CD4-positive, CD25-positive, alpha-beta regulatory T cell (primary cell): Measurements from ENCODE around the gene OR51A7. TPM values are rescaled to one million over a fixed set of nuclear protein-coding genes. Genes with fewer than 3 reads are reported as not detected.

ENCODE experiments used
- ATAC-seq, 2 donors: fragments of 150-1000 bp; cut with Tn5 transposase; one replicate each; pipeline ENCODE4 v1.10.0; 2021; ENCODE audit warnings: low read depth in 2 of 2, moderate number of reproducible peaks in 2 of 2, moderate library complexity in 1 of 2
- DNase-seq, 3 donors: peaks; one replicate each; pipeline versions ENCODE4 v3.0.0 to v3.0.0-alpha.2; 2012 to 2022; ENCODE audit warnings: mixed read lengths in 1 of 3
- H3K27ac ChIP-seq: one replicate; pipeline ENCODE4 v1.7.0; 2013; ENCODE audit warnings: mild to moderate bottlenecking, low read length; ENCODE audit not compliant: insufficient read depth, poor library complexity, severe bottlenecking
- H3K27me3 ChIP-seq: one replicate; pipeline ENCODE4 v1.7.0; 2013; ENCODE audit warnings: low read length; ENCODE audit not compliant: control insufficient read depth, insufficient read depth
- H3K36me3 ChIP-seq: one replicate; pipeline ENCODE4 v1.7.0; 2013; ENCODE audit warnings: mild to moderate bottlenecking, low read length, moderate library complexity; ENCODE audit not compliant: control insufficient read depth, insufficient read depth
- H3K4me1 ChIP-seq: 2 replicates; pipeline ENCODE4 v1.7.0; 2013; ENCODE audit warnings: mild to moderate bottlenecking, low read length; ENCODE audit not compliant: insufficient read depth, control insufficient read depth, poor library complexity, severe bottlenecking
- H3K4me3 ChIP-seq: one replicate; pipeline ENCODE4 v1.7.0; 2013; ENCODE audit warnings: low read depth, mild to moderate bottlenecking, low read length, moderate library complexity
- H3K9me3 ChIP-seq, 2 experiments: 1 replicate in 1 of 2; 2 replicates in 1 of 2; pipeline ENCODE4 v1.7.0; 2013; ENCODE audit warnings: low read length in 2 of 2, mild to moderate bottlenecking in 1 of 2, moderate library complexity in 1 of 2; ENCODE audit not compliant: control insufficient read depth in 2 of 2
- H3K27ac Mint-ChIP-seq, 3 donors: one replicate each; pipeline ENCODE4 v1.8.0; 2020 to 2022; ENCODE audit warnings: mild to moderate bottlenecking in 3 of 3, mixed read lengths in 3 of 3, moderate library complexity in 2 of 3
- H3K27me3 Mint-ChIP-seq: one replicate; pipeline ENCODE4 v1.8.0; 2022; ENCODE audit warnings: mild to moderate bottlenecking, mixed read lengths
- H3K36me3 Mint-ChIP-seq: one replicate; pipeline ENCODE4 v1.8.0; 2020; ENCODE audit warnings: mixed read lengths
- H3K4me1 Mint-ChIP-seq, 4 donors: one replicate each; pipeline ENCODE4 v1.8.0; 2020 to 2022; ENCODE audit warnings: mixed read lengths in 4 of 4, mild to moderate bottlenecking in 1 of 4
- H3K4me3 Mint-ChIP-seq, 4 donors: one replicate each; pipeline ENCODE4 v1.8.0; 2020 to 2022; ENCODE audit warnings: mild to moderate bottlenecking in 4 of 4, mixed read lengths in 4 of 4, moderate library complexity in 3 of 4
- H3K9me3 Mint-ChIP-seq, 7 donors: one replicate each; pipeline ENCODE4 v1.8.0; 2020 to 2022; ENCODE audit warnings: mixed read lengths in 7 of 7, mild to moderate bottlenecking in 3 of 7, moderate library complexity in 2 of 7
- polyA plus RNA-seq, 4 donors: library from polyadenylated mRNA; unstranded; fragments of 300-500 nt; fragmentation: Illumina TruSeq; gene quantifications; one replicate each; pipeline ENCODE4 v1.2.3, GENCODE V29; 2021
- total RNA-seq: library from RNA; stranded (reverse); gene quantifications from one replicate; pipeline ENCODE4 v1.2.3, GENCODE V29; 2022

Gene OR51A7
- total and polyA plus RNA-seq, 5 donors from 2014 or later = not detected

DNA sequence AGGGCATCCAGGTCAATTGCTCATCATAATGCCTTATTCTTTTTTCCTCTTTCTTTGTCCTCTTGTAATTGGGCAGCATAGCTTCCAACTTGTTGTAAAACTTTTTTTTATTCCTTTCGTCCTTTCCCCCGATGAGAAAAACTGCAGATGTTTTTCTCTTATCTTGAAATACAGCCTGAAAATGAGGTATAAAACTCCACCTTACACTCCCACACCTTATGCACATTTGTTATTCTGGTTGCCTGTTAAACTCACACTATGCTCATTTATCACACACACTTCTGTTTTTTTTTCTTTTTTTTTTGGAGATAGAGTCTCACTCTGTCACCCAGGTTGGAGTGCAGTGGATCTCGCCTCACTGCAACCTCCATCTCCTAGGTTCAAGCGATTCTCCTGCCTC lies 53.8 kb downstream of the OR51A7 start:
- Histone ChIP-seq H3K36me3 (no peaks in the 10 kb centered on the region), H3K27ac (no peak overlapping the region), H3K9me3 (no peaks in the 10 kb centered on the region), H3K4me1 (no peaks in the 10 kb centered on the region), H3K4me3 (no peak overlapping the region), H3K27me3 (no peaks in the 10 kb centered on the region)
- Mint-ChIP-seq H3K4me3 (no peak overlapping the region), H3K9me3 (peaks cover 0 to 7% (median 3%) of the 10 kb centered on the region in 7 donors), H3K27ac (no peak overlapping the region), H3K36me3 (no peaks in the 10 kb centered on the region), H3K27me3 (no peaks in the 10 kb centered on the region), H3K4me1 (no peaks in the 10 kb centered on the region)
- no peak for ATAC-seq
- DNase-seq = no peak

Other genes starting within 250 kb of the OR51A7 start
- gene OR51E2, start 205.9 kb upstream of the OR51A7 start, total RNA-seq = not detected
- gene OR51E2, start 205.9 kb upstream of the OR51A7 start, polyA plus RNA-seq = not detected
- gene MMP26, start 199.0 kb upstream of the OR51A7 start, total RNA-seq = not detected
- not detected for gene MMP26, start 199.0 kb upstream of the OR51A7 start, polyA plus RNA-seq
- gene OR51F1, start 133.8 kb upstream of the OR51A7 start, total RNA-seq = not detected
- not detected for gene OR51F1, start 133.8 kb upstream of the OR51A7 start, polyA plus RNA-seq
- gene OR52R1, start 99.4 kb upstream of the OR51A7 start, total RNA-seq = not detected
- not detected for gene OR52R1, start 99.4 kb upstream of the OR51A7 start, polyA plus RNA-seq
- not detected for gene OR51F2, start 82.5 kb upstream of the OR51A7 start, total RNA-seq
- not detected for gene OR51F2, start 82.5 kb upstream of the OR51A7 start, polyA plus RNA-seq
- not detected for gene OR51S1, start 54.6 kb upstream of the OR51A7 start, total RNA-seq
- gene OR51S1, start 54.6 kb upstream of the OR51A7 start, polyA plus RNA-seq = not detected
- gene OR51T1, start 21.9 kb upstream of the OR51A7 start, total RNA-seq = not detected
- not detected for gene OR51T1, start 21.9 kb upstream of the OR51A7 start, polyA plus RNA-seq
- gene OR51G2, start 15.6 kb downstream of the OR51A7 start, total RNA-seq = not detected
- not detected for gene OR51G2, start 15.6 kb downstream of the OR51A7 start, polyA plus RNA-seq
- not detected for gene OR51G1, start 20.6 kb downstream of the OR51A7 start, total RNA-seq
- not detected for gene OR51G1, start 20.6 kb downstream of the OR51A7 start, polyA plus RNA-seq
- not detected for gene OR51A4, start 43.8 kb downstream of the OR51A7 start, total RNA-seq
- gene OR51A4, start 43.8 kb downstream of the OR51A7 start, polyA plus RNA-seq = not detected
- gene OR51A2, start 51.9 kb downstream of the OR51A7 start, total RNA-seq = not detected
- not detected for gene OR51A2, start 51.9 kb downstream of the OR51A7 start, polyA plus RNA-seq
- not detected for gene OR51L1, start 91.1 kb downstream of the OR51A7 start, total RNA-seq
- not detected for gene OR51L1, start 91.1 kb downstream of the OR51A7 start, polyA plus RNA-seq
- not detected for gene OR52J3, start 142.7 kb downstream of the OR51A7 start, total RNA-seq
- gene OR52J3, start 142.7 kb downstream of the OR51A7 start, polyA plus RNA-seq = not detected
- gene OR52E2, start 155.8 kb downstream of the OR51A7 start, total RNA-seq = not detected
- not detected for gene OR52E2, start 155.8 kb downstream of the OR51A7 start, polyA plus RNA-seq
- not detected for gene OR52E1, start 165.8 kb downstream of the OR51A7 start, total RNA-seq
- gene OR52E1, start 165.8 kb downstream of the OR51A7 start, polyA plus RNA-seq = not detected
- gene OR52A5, start 234.6 kb downstream of the OR51A7 start, total RNA-seq = not detected
- gene OR52A5, start 234.6 kb downstream of the OR51A7 start, polyA plus RNA-seq = not detected